H9 (cell line): ENCODE data around the gene KIF13A. TPM values are rescaled to one million over a fixed set of nuclear protein-coding genes. Genes with fewer than 3 reads are reported as not detected.

Experiments used
- DNase-seq: peaks from one replicate; pipeline ENCODE4 v3.0.0-alpha.2; 2017
- H2AFZ ChIP-seq: one replicate; pipeline ENCODE4 v1.6.1; 2013; ENCODE audit warnings: mild to moderate bottlenecking, low read length, control low read depth, moderate library complexity
- H2AK5ac ChIP-seq: 2 replicates; pipeline ENCODE4 v1.6.1; 2013; ENCODE audit warnings: low read length, control low read depth, mixed read lengths; ENCODE audit not compliant: insufficient read length
- H2BK120ac ChIP-seq: one replicate; pipeline ENCODE4 v1.6.1; 2013; ENCODE audit warnings: low read depth, mild to moderate bottlenecking, low read length, control low read depth, inconsistent platforms; ENCODE audit not compliant: poor library complexity, severe bottlenecking
- H2BK12ac ChIP-seq: 2 replicates; pipeline ENCODE4 v1.6.1; 2013; ENCODE audit warnings: low read length, control low read depth, mixed read lengths, low read depth; ENCODE audit not compliant: insufficient read length
- H2BK15ac ChIP-seq: 2 replicates; pipeline ENCODE4 v1.6.1; 2013; ENCODE audit warnings: low read depth, low read length, control low read depth
- H2BK20ac ChIP-seq: one replicate; pipeline ENCODE4 v1.6.1; 2013; ENCODE audit warnings: low read depth, mild to moderate bottlenecking, low read length, control low read depth, inconsistent platforms; ENCODE audit not compliant: poor library complexity, severe bottlenecking
- H2BK5ac ChIP-seq: 2 replicates; pipeline ENCODE4 v1.6.1; 2013; ENCODE audit warnings: low read length, control low read depth, mixed read lengths; ENCODE audit not compliant: insufficient read length
- H3K14ac ChIP-seq: 2 replicates; pipeline ENCODE4 v1.6.1; 2013; ENCODE audit warnings: low read length, control low read depth; ENCODE audit not compliant: insufficient read depth
- H3K18ac ChIP-seq: 2 replicates; pipeline ENCODE4 v1.6.1; 2013; ENCODE audit warnings: low read depth, mild to moderate bottlenecking, mixed read lengths, low read length, control low read depth; ENCODE audit not compliant: insufficient read length
- H3K23ac ChIP-seq: 2 replicates; pipeline ENCODE4 v1.6.1; 2013; ENCODE audit warnings: low read length, control low read depth, mixed read lengths, low read depth; ENCODE audit not compliant: insufficient read length
- H3K23me2 ChIP-seq: 2 replicates; pipeline ENCODE4 v1.6.1; 2013; ENCODE audit warnings: low read depth, mild to moderate bottlenecking, mixed read lengths, low read length, control low read depth; ENCODE audit not compliant: insufficient read length, poor library complexity, severe bottlenecking
- H3K27ac ChIP-seq: 2 replicates; pipeline ENCODE4 v1.5.1; 2013; ENCODE audit warnings: low read length, control low read depth, mixed read lengths, low read depth; ENCODE audit not compliant: insufficient read length
- H3K27me3 ChIP-seq: 2 replicates; pipeline ENCODE4 v1.6.1; 2013; ENCODE audit warnings: low read length, control low read depth, inconsistent platforms; ENCODE audit not compliant: insufficient read depth
- H3K4ac ChIP-seq: 2 replicates; pipeline ENCODE4 v1.6.1; 2013; ENCODE audit warnings: low read depth, mild to moderate bottlenecking, control low read depth, inconsistent platforms, low read length, moderate library complexity
- H3K4me1 ChIP-seq: 2 replicates; pipeline ENCODE4 v1.6.1; 2013; ENCODE audit warnings: low read length, control low read depth, inconsistent platforms; ENCODE audit not compliant: insufficient read depth
- H3K4me2 ChIP-seq: 2 replicates; pipeline ENCODE4 v1.6.1; 2013; ENCODE audit warnings: low read length, control low read depth, mixed read lengths; ENCODE audit not compliant: insufficient read length, insufficient read depth
- H3K56ac ChIP-seq: 2 replicates; pipeline ENCODE4 v1.6.1; 2013; ENCODE audit warnings: low read depth, mild to moderate bottlenecking, mixed read lengths, low read length, control low read depth; ENCODE audit not compliant: insufficient read length
- H3K79me1 ChIP-seq: 2 replicates; pipeline ENCODE4 v1.6.1; 2013; ENCODE audit warnings: low read depth, mild to moderate bottlenecking, moderate library complexity, low read length, control low read depth, inconsistent platforms; ENCODE audit not compliant: insufficient read depth, poor library complexity, severe bottlenecking
- H3K79me2 ChIP-seq: 2 replicates; pipeline ENCODE4 v1.6.1; 2013; ENCODE audit warnings: low read length, control low read depth, inconsistent platforms; ENCODE audit not compliant: insufficient read depth
- H3K9ac ChIP-seq: 2 replicates; pipeline ENCODE4 v1.6.1; 2013; ENCODE audit warnings: low read length, control low read depth, mixed read lengths; ENCODE audit not compliant: insufficient read length; ENCODE audit errors: extremely low read depth
- H3K9me3 ChIP-seq: one replicate; pipeline ENCODE4 v1.6.1; 2013; ENCODE audit warnings: low read depth, low read length, inconsistent platforms; ENCODE audit not compliant: control insufficient read depth
- H3T11ph ChIP-seq: one replicate; pipeline ENCODE4 v1.6.1; 2013; ENCODE audit warnings: mild to moderate bottlenecking, low read length, control low read depth, inconsistent platforms
- H4K20me1 ChIP-seq: one replicate; pipeline ENCODE4 v1.6.1; 2013; ENCODE audit not compliant: control insufficient read depth, insufficient read length, insufficient read depth
- H4K5ac ChIP-seq: 2 replicates; pipeline ENCODE4 v1.6.1; 2013; ENCODE audit warnings: low read depth, mild to moderate bottlenecking, mixed read lengths, low read length, control low read depth; ENCODE audit not compliant: insufficient read length
- H4K8ac ChIP-seq: replicated peaks from 2 replicates; pipeline ENCODE4 v1.6.1; 2013; ENCODE audit warnings: low read length, control low read depth, mixed read lengths, low read depth; ENCODE audit not compliant: insufficient read length
- H4K91ac ChIP-seq: 2 replicates; pipeline ENCODE4 v1.6.1; 2013; ENCODE audit warnings: low read depth, mild to moderate bottlenecking, moderate library complexity, mixed read lengths, low read length, control low read depth; ENCODE audit not compliant: insufficient read length
- H3K27ac Mint-ChIP-seq, 3 experiments: 2 replicates in 2 of 3; 3 replicates in 1 of 3; pipeline ENCODE4 v1.8.0; 2020 to 2021; ENCODE audit warnings: mixed read lengths in 3 of 3, mild to moderate bottlenecking in 1 of 3, moderate library complexity in 1 of 3
- H3K27me3 Mint-ChIP-seq: 2 replicates; pipeline ENCODE4 v1.8.0; 2021; ENCODE audit warnings: low read depth, mild to moderate bottlenecking, moderate library complexity, mixed read lengths
- H3K36me3 Mint-ChIP-seq, 3 experiments: 2 replicates in 2 of 3; 3 replicates in 1 of 3; pipeline ENCODE4 v1.8.0; 2020 to 2021; ENCODE audit warnings: low read depth in 3 of 3, mixed read lengths in 3 of 3; ENCODE audit not compliant: insufficient read depth in 1 of 3
- H3K4me1 Mint-ChIP-seq, 2 experiments: 2 replicates each; pipeline ENCODE4 v1.8.0; 2020; ENCODE audit warnings: mixed read lengths in 2 of 2
- H3K4me3 Mint-ChIP-seq, 2 experiments: 2 replicates in 1 of 2; 3 replicates in 1 of 2; pipeline ENCODE4 v1.8.0; 2020 to 2021; ENCODE audit warnings: mild to moderate bottlenecking in 2 of 2, mixed read lengths in 2 of 2, moderate library complexity in 1 of 2
- H3K9me3 Mint-ChIP-seq, 2 experiments: 2 replicates in 1 of 2; 3 replicates in 1 of 2; pipeline ENCODE4 v1.8.0; 2020; ENCODE audit warnings: mild to moderate bottlenecking in 2 of 2, mixed read lengths in 2 of 2, moderate library complexity in 1 of 2
- WGBS: extraction: QIAGEN DNeasy Blood & Tissue Kit; methylation state at CpG from one replicate; pipeline ENCODE4 v1.1.7; 2013; ENCODE audit warnings: missing lambda C conversion rate, low lambda C conversion rate, mixed read lengths; ENCODE audit not compliant: insufficient read length; ENCODE audit errors: extremely low coverage; 5-methylcytosine and 5-hydroxymethylcytosine counted together
- total RNA-seq: library from RNA; stranded (reverse); gene quantifications from 2 replicates; pipeline ENCODE4 v1.2.1, GENCODE V29; 2021
- TF ChIP-seq, protein P1 (sequence below): fragments of 200-600 bp; sonication (generic); conservative IDR thresholded peaks from 3 replicates; pipeline ENCODE4 v1.8.0; 2021; ENCODE audit warnings: antibody characterized with exemption, mild to moderate bottlenecking

The KIF13A gene
- total RNA-seq, 1 experiment from 2014 or later: 38.2 TPM

DNA sequence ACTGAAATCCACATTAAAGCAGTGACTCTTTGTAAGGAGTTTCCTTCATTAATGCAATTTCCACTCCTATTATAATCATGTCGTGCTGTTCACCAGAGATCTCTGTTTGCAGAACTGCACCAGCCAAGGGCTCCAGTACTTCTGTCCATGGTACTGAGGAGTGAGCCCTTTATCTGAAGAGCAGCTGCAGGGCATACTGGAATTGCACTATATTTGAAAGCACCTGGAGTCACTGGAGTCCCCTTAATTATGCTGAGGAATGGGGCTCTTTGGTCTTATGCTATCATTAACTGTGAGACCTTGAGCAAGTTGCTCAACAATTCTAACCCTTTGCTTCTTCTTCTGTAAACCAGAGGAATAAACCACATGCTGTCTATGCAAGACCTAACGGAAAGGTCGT lies 219.0 kb downstream of the KIF13A start:
- Histone ChIP-seq H2BK20ac (no peak overlapping the region), H2AFZ (no peak overlapping the region), H4K91ac (no peak overlapping the region), H3K4me1 (no peaks in the 10 kb centered on the region), H3K79me2 (no peaks in the 10 kb centered on the region), H2AK5ac (no peak overlapping the region), H3K27ac (no peak overlapping the region), H3K9ac (no peak overlapping the region), H4K8ac (no peak overlapping the region), H2BK12ac (no peak overlapping the region), H3K14ac (no peak overlapping the region), H2BK15ac (no peak overlapping the region), H3K4me2 (no peak overlapping the region), H3K27me3 (no peaks in the 10 kb centered on the region), H2BK120ac (no peak overlapping the region), H3K9me3 (no peaks in the 10 kb centered on the region), H3K79me1 (no peaks in the 10 kb centered on the region), H4K5ac (no peak overlapping the region), H3K18ac (no peak overlapping the region), H2BK5ac (no peak overlapping the region), H3T11ph (no peak overlapping the region), H3K56ac (no peak overlapping the region), H4K20me1 (no peaks in the 10 kb centered on the region), H3K23ac (no peak overlapping the region), H3K4ac (no peak overlapping the region), H3K23me2 (no peaks in the 10 kb centered on the region)
- no peak overlapping the region for H3K27ac Mint-ChIP-seq
- H3K4me3 Mint-ChIP-seq: no peak overlapping the region
- no peaks in the 10 kb centered on the region for H3K4me1 Mint-ChIP-seq
- TF ChIP-seq, protein P1, sequence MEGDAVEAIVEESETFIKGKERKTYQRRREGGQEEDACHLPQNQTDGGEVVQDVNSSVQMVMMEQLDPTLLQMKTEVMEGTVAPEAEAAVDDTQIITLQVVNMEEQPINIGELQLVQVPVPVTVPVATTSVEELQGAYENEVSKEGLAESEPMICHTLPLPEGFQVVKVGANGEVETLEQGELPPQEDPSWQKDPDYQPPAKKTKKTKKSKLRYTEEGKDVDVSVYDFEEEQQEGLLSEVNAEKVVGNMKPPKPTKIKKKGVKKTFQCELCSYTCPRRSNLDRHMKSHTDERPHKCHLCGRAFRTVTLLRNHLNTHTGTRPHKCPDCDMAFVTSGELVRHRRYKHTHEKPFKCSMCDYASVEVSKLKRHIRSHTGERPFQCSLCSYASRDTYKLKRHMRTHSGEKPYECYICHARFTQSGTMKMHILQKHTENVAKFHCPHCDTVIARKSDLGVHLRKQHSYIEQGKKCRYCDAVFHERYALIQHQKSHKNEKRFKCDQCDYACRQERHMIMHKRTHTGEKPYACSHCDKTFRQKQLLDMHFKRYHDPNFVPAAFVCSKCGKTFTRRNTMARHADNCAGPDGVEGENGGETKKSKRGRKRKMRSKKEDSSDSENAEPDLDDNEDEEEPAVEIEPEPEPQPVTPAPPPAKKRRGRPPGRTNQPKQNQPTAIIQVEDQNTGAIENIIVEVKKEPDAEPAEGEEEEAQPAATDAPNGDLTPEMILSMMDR: no peak
- H3K36me3 Mint-ChIP-seq: peaks cover 6 to 53% (median 52%) of the 10 kb centered on the region in 3 experiments; a peak in 6 of 7 replicates
- no peaks in the 10 kb centered on the region for H3K9me3 Mint-ChIP-seq
- H3K27me3 Mint-ChIP-seq: no peaks in the 10 kb centered on the region
- no peak for DNase-seq
- WGBS: no CpG with 5 or more reads among the region's 3 CpGs
